IMR-90 (cell line): ENCODE data around the gene CCDC141.

Experiments
- BHLHE40 ChIP-seq: fragments of 150-350 bp; IDR thresholded peaks from 2 replicates; pipeline ENCODE4 v1.6.1; 2016; ENCODE audit warnings: mild to moderate bottlenecking, low read depth, low read length
- CEBPB ChIP-seq: IDR thresholded peaks from 2 replicates; pipeline ENCODE4 v1.6.1; 2012; ENCODE audit warnings: low read depth, low read length, improper control_type of control experiment
- CHD1 ChIP-seq: IDR thresholded peaks from 2 replicates; pipeline ENCODE4 v1.6.1; 2012; ENCODE audit warnings: low read depth, low read length, improper control_type of control experiment
- MAFK ChIP-seq: IDR thresholded peaks from 2 replicates; pipeline ENCODE4 v1.6.1; 2012; ENCODE audit warnings: low read depth, low read length, improper control_type of control experiment
- MXI1 ChIP-seq: IDR thresholded peaks from 2 replicates; pipeline ENCODE4 v1.6.1; 2012; ENCODE audit warnings: low read depth, mild to moderate bottlenecking, low read length, moderate library complexity, borderline replicate concordance
- POLR2A ChIP-seq: IDR thresholded peaks from 2 replicates; pipeline ENCODE4 v1.6.1; 2012; ENCODE audit warnings: mild to moderate bottlenecking, low read depth, low read length
- RAD21 ChIP-seq: IDR thresholded peaks from 2 replicates; pipeline ENCODE4 v1.6.1; 2012; ENCODE audit warnings: low read length, improper control_type of control experiment
- RCOR1 ChIP-seq: IDR thresholded peaks from 2 replicates; pipeline ENCODE4 v1.6.1; 2012; ENCODE audit warnings: mild to moderate bottlenecking, low read length, improper control_type of control experiment; ENCODE audit not compliant: insufficient replicate concordance
- RFX5 ChIP-seq: IDR thresholded peaks from 2 replicates; pipeline ENCODE4 v1.8.0; 2012; ENCODE audit warnings: low read depth, mild to moderate bottlenecking, low read length, moderate library complexity
- SMC3 ChIP-seq: fragments of 150-350 bp; IDR thresholded peaks from 2 replicates; pipeline ENCODE4 v1.6.1; 2016; ENCODE audit warnings: low read depth, mild to moderate bottlenecking, antibody characterized with exemption, low read length, moderate library complexity
- USF2 ChIP-seq: fragments of 150-350 bp; IDR thresholded peaks from 2 replicates; pipeline ENCODE4 v1.6.1; 2017; ENCODE audit warnings: mild to moderate bottlenecking, antibody characterized with exemption, low read length, low read depth
- TF ChIP-seq, protein P1 (sequence below): conservative IDR thresholded peaks from 2 replicates; pipeline ENCODE4 v1.5.1; 2012; ENCODE audit warnings: mild to moderate bottlenecking, low read depth, low read length, improper control_type of control experiment

- TF ChIP-seq, protein P1, sequence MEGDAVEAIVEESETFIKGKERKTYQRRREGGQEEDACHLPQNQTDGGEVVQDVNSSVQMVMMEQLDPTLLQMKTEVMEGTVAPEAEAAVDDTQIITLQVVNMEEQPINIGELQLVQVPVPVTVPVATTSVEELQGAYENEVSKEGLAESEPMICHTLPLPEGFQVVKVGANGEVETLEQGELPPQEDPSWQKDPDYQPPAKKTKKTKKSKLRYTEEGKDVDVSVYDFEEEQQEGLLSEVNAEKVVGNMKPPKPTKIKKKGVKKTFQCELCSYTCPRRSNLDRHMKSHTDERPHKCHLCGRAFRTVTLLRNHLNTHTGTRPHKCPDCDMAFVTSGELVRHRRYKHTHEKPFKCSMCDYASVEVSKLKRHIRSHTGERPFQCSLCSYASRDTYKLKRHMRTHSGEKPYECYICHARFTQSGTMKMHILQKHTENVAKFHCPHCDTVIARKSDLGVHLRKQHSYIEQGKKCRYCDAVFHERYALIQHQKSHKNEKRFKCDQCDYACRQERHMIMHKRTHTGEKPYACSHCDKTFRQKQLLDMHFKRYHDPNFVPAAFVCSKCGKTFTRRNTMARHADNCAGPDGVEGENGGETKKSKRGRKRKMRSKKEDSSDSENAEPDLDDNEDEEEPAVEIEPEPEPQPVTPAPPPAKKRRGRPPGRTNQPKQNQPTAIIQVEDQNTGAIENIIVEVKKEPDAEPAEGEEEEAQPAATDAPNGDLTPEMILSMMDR: no peak
- TF ChIP-seq POLR2A (no peak), USF2 (no peak), MAFK (no peak), CHD1 (no peak), BHLHE40 (no peak), CEBPB (no peak), RAD21 (no peak), MXI1 (no peak), RCOR1 (no peak), SMC3 (no peak), RFX5 (no peak)
Observed at GRCh38 chr2:178833382-178833781, 216.6 kb downstream of the CCDC141 start.
